Neural progenitor cell (in vitro differentiated cells): ENCODE results near the gene FAM25C. TPM values are rescaled to one million over a fixed set of nuclear protein-coding genes. Genes with fewer than 3 reads are reported as not detected.
"Not testable (repeated sequence)": the region's sequence is repeated elsewhere in the genome, so short reads cannot be mapped to it uniquely, and the experiment has no call there.

Experiments
- DNase-seq: peaks from one replicate; pipeline ENCODE4 v3.0.0-alpha.2; 2016; ENCODE audit warnings: low spot score
- H2AFZ ChIP-seq: fragments of 200-600 bp; sonication (generic); replicated peaks from 2 replicates; pipeline ENCODE4 v1.6.1; 2016; ENCODE audit warnings: antibody characterized with exemption
- H3F3A ChIP-seq: fragments of 200-600 bp; sonication (generic); 2 replicates; pipeline ENCODE4 v1.6.1; 2016; ENCODE audit warnings: antibody characterized with exemption, low read depth
- H3K27ac ChIP-seq: fragments of 200-600 bp; sonication (generic); 2 replicates; pipeline ENCODE4 v1.5.1; 2016; ENCODE audit warnings: mild to moderate bottlenecking
- H3K27me3 ChIP-seq: fragments of 200-600 bp; sonication (generic); 2 replicates; pipeline ENCODE4 v1.6.1; 2016; ENCODE audit warnings: mild to moderate bottlenecking, moderate library complexity
- H3K36me3 ChIP-seq: fragments of 200-600 bp; sonication (generic); 2 replicates; pipeline ENCODE4 v1.5.1; 2016
- H3K4me1 ChIP-seq: fragments of 200-600 bp; sonication (generic); 2 replicates; pipeline ENCODE4 v1.6.1; 2016; ENCODE audit warnings: mixed run types
- H3K4me2 ChIP-seq: fragments of 200-600 bp; sonication (generic); 2 replicates; pipeline ENCODE4 v1.6.1; 2016
- H3K4me3 ChIP-seq: fragments of 200-600 bp; sonication (generic); 2 replicates; pipeline ENCODE4 v1.5.1; 2016
- H3K79me2 ChIP-seq: fragments of 200-600 bp; sonication (generic); 2 replicates; pipeline ENCODE4 v1.6.1; 2016; ENCODE audit warnings: low read depth
- H3K9ac ChIP-seq: fragments of 200-600 bp; sonication (generic); 2 replicates; pipeline ENCODE4 v1.6.1; 2016
- H3K9me3 ChIP-seq: fragments of 200-600 bp; sonication (generic); 2 replicates; pipeline ENCODE4 v1.5.1; 2016; ENCODE audit warnings: low read depth
- H4K20me1 ChIP-seq: fragments of 200-600 bp; sonication (generic); 2 replicates; pipeline ENCODE4 v1.6.1; 2016; ENCODE audit warnings: low read depth
- H3K27ac Mint-ChIP-seq: 3 replicates; pipeline ENCODE4 v1.8.0; 2021; ENCODE audit warnings: mixed read lengths
- H3K27me3 Mint-ChIP-seq: 2 replicates; pipeline ENCODE4 v1.8.0; 2022; ENCODE audit warnings: low read depth, mild to moderate bottlenecking, inconsistent platforms, moderate library complexity, mixed read lengths; ENCODE audit not compliant: insufficient read depth
- H3K36me3 Mint-ChIP-seq: 3 replicates; pipeline ENCODE4 v1.8.0; 2021; ENCODE audit warnings: mixed read lengths
- H3K4me1 Mint-ChIP-seq: 3 replicates; pipeline ENCODE4 v1.8.0; 2021; ENCODE audit warnings: mixed read lengths
- H3K4me3 Mint-ChIP-seq: 3 replicates; pipeline ENCODE4 v1.8.0; 2021; ENCODE audit warnings: mild to moderate bottlenecking, moderate library complexity, mixed read lengths
- H3K9me3 Mint-ChIP-seq: 3 replicates; pipeline ENCODE4 v1.8.0; 2020; ENCODE audit warnings: mixed read lengths
- small RNA-seq: library from RNA; depleted of rRNA; stranded (forward); fragments of <200 nt; gene quantifications from one replicate; pipeline ENCODE3, GENCODE V24; 2015
- total RNA-seq: library from RNA; depleted of rRNA; stranded (reverse); fragments of >200 nt; gene quantifications from 2 replicates; pipeline ENCODE4 v1.2.3, GENCODE V29; 2015; ENCODE audit warnings: low replicate concordance

Gene FAM25C
- total RNA-seq, 1 donor from 2014 or later, result not detected

- H3K9me3 Mint-ChIP-seq, result not testable (repeated sequence)
Observed at GRCh38 chr10:47947424-47947823, 52.2 kb downstream of the FAM25C start.

More at GRCh38 chr10:47947424-47947823, 52.2 kb downstream of the FAM25C start:
- H3F3A ChIP-seq, DNase-seq, H3K4me3 ChIP-seq, H3K4me2 ChIP-seq, H3K9ac ChIP-seq, H4K20me1 ChIP-seq, H3K27me3 Mint-ChIP-seq, H2AFZ ChIP-seq, H3K4me1 Mint-ChIP-seq, H3K27ac Mint-ChIP-seq, H3K36me3 ChIP-seq, H3K9me3 ChIP-seq, H3K36me3 Mint-ChIP-seq, H3K27me3 ChIP-seq, H3K27ac ChIP-seq, H3K4me1 ChIP-seq, H3K79me2 ChIP-seq, H3K4me3 Mint-ChIP-seq: not testable (repeated sequence)

Small RNA genes lying within 50 kb of the gene (small RNA-seq; reads per million reads assigned to genes)
- not detected for gene RNA5SP315

Other genes with a start within 250 kb of the FAM25C start
- gene SYT15B, start 236.2 kb downstream of the FAM25C start, total RNA-seq, result not detected in 2 replicates
- not detected in 2 replicates for gene NPY4R2, start 81.1 kb downstream of the FAM25C start, total RNA-seq